ENCODE measurements around the gene OPRL1. TPM values are rescaled to one million over a fixed set of nuclear protein-coding genes. Genes with fewer than 3 reads are reported as not detected.

The OPRL1 gene
- total RNA-seq, 1 experiment from 2014 or later: 3.9 TPM

- H3K4me3 ChIP-seq (ENCODE audit: low read depth in 2 of 2, low read length in 2 of 2): peak overlapping the region; percentile 5 to 33; a peak in 3 of 4 replicates
- in situ Hi-C loops (cut with HindIII; ENCODE audit: low pct_unique_long_range_greater_than_20kb, low sequenced_read_pairs): no loop called here
- TF ChIP-seq POLR2AphosphoS5 (IDR thresholded peaks at IDR 0.05; ENCODE audit: low read depth, low read length) (no peak), CTCF (IDR thresholded peaks at IDR 0.05) (no peak), REST (IDR thresholded peaks at IDR 0.05; ENCODE audit: insufficient read depth in 1 of 2, low read depth in 2 of 2, low read length in 1 of 2) (no peak), SIN3A (IDR thresholded peaks at IDR 0.05; ENCODE audit: borderline replicate concordance, insufficient read depth, low read depth, low read length) (no peak), TCF7L2 (IDR thresholded peaks at IDR 0.05; ENCODE audit: low read depth, low read length) (no peak)
Measured at GRCh38 chr20:64049878-64050260, 30.0 kb upstream of the OPRL1 start.

GRCh38 chr20:64050261-64051032, 29.4 kb upstream of the OPRL1 start:
- Histone ChIP-seq H3K4me3 (ENCODE audit: low read depth in 2 of 2, low read length in 2 of 2) (peak overlapping the region; percentile 5 to 33; a peak in 3 of 4 replicates), H3K4me1 (ENCODE audit: control insufficient read depth, insufficient read depth, low read length) (peaks cover 55% of the 10 kb centered on the region), H3K27ac (ENCODE audit: low read length) (peak overlapping the region; percentile 84), H3K27me3 (ENCODE audit: control insufficient read depth, insufficient read depth, low read length) (no peaks in the 10 kb centered on the region), H3K36me3 (ENCODE audit: control insufficient read depth, insufficient read depth, low read length) (no peaks in the 10 kb centered on the region), H3K9me3 (ENCODE audit: control insufficient read depth, insufficient read depth, low read depth, low read length) (no peaks in the 10 kb centered on the region)
- in situ Hi-C loops (cut with HindIII; ENCODE audit: low pct_unique_long_range_greater_than_20kb, low sequenced_read_pairs): no loop called here
- CTCF ChIA-PET: interaction anchor here (1.1 to 1.4 kb wide), 2 partner anchors 11 to 20 kb away, joined by 3 to 11 read pairs; no protein-coding TSS in a partner anchor
- POLR2A ChIA-PET: no interaction called here
- intact Hi-C loops (cut with micrococcal nuclease; ENCODE audit: unreplicated experiment): no loop called here
- DNase-seq (ENCODE audit: low read depth, low spot score): no peak
- BruUV-seq (replicated peaks): no TSS peak
- TF ChIP-seq CTCF (IDR thresholded peaks at IDR 0.05): no peak; the same call in 1 of the 2 replicates
- no peak for TF ChIP-seq TCF7L2 (IDR thresholded peaks at IDR 0.05; ENCODE audit: low read depth, low read length)
- TF ChIP-seq POLR2AphosphoS5 (IDR thresholded peaks at IDR 0.05; ENCODE audit: low read depth, low read length): no peak
- TF ChIP-seq REST (IDR thresholded peaks at IDR 0.05; ENCODE audit: insufficient read depth in 1 of 2, low read depth in 2 of 2, low read length in 1 of 2): no peak
- no peak for TF ChIP-seq SIN3A (IDR thresholded peaks at IDR 0.05; ENCODE audit: borderline replicate concordance, insufficient read depth, low read depth, low read length)
- 0 out of 2 replicates have a peak, but pooled peaks have one; percentile 7 for ATAC-seq

More at GRCh38 chr20:64049878-64050260, 30.0 kb upstream of the OPRL1 start:
- no TSS peak for BruUV-seq (replicated peaks)
- H3K36me3 ChIP-seq (ENCODE audit: control insufficient read depth, insufficient read depth, low read length): no peaks in the 10 kb centered on the region
- peak; percentile 14; the same call in 1 of the 2 replicates for ATAC-seq
- H3K9me3 ChIP-seq (ENCODE audit: control insufficient read depth, insufficient read depth, low read depth, low read length): no peaks in the 10 kb centered on the region
- H3K27me3 ChIP-seq (ENCODE audit: control insufficient read depth, insufficient read depth, low read length): no peaks in the 10 kb centered on the region
- peak overlapping the region; percentile 84 for H3K27ac ChIP-seq (ENCODE audit: low read length)
- CTCF ChIA-PET: interaction anchor here (1.1 to 1.4 kb wide), 2 partner anchors 10 to 21 kb away, joined by 3 to 11 read pairs; no protein-coding TSS in a partner anchor
- no peak for DNase-seq (ENCODE audit: low read depth, low spot score)
- POLR2A ChIA-PET: no interaction called here
- H3K4me1 ChIP-seq (ENCODE audit: control insufficient read depth, insufficient read depth, low read length): peaks cover 55% of the 10 kb centered on the region
- intact Hi-C loops (cut with micrococcal nuclease; ENCODE audit: unreplicated experiment): no loop called here

All from Panc1 (cell line).